GM21737 (cell line): ENCODE data around the gene CES3.
"Not testable (repeated sequence)": the region's sequence is repeated elsewhere in the genome, so short reads cannot be mapped to it uniquely, and the experiment has no call there.

Experiments
- ATAC-seq: cut with Tn5 transposase; IDR thresholded peaks from one replicate; pipeline ENCODE4 v1.9.1; 2021; ENCODE audit warnings: mild to moderate bottlenecking, moderate library complexity; ENCODE audit not compliant: unreplicated experiment

CES3 gene

DNA sequence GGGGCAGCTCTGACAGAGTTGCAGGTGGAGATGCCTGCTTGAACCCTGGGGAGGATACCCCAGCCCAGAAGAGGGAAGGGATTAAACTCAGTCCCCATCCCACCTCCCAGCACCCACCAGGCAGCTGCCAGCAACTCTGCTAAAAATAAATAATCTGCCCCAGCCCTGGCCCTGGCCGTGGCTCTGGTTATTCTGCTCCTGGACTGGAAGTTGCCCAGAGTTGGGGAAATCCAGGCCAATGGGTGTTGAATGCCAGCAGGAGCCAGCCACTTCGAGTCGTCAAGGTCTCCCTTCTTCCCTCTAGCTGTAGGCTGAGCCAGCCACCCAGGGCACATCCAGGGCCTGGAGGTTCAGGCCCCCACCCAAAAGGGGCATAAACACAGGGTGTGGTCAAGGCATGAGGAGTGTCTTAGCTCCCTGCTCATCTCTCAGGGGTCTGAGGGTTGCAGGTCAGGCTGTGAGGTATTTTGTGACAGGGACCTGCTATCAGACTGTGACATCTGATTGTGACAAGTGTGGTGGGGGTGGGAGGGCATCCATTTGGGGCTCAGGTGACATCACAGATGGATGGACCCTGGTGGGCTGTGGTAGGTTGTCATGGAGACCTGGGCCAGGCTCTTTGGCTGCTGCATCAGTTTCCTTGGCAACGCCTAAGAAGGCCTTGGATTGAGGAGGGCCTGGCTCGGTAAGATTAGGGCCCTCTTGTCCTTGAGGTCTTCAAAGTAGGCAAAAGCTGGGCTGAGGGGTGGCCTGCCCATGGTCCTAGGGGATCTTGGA is 34.7 kb upstream of the CES3 start:
- ATAC-seq, result no peak

DNA sequence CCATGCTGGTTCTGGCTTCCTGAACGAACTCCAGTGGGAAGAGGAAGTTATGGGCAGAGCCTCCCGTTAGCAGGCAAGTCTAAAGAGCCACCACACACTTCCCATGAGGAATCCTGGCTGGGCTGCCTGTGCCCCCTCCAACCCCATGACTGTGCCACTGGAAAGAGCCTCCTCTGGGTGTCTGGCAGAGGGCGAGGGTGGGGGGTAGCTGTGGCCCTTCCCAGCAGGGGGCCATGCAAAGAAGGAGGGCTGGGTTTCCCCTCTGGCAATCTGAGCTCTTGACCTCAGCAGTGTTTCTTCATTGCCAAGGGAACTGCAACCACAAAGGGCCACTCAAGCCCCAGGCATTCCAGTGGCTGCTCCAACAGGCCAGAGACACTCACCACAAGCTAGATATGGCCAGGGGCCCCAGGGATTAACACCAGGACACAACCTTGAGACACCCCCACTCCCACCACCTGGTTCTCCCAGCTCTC is 34.1 kb upstream of the CES3 start:
- ATAC-seq, result no peak

DNA sequence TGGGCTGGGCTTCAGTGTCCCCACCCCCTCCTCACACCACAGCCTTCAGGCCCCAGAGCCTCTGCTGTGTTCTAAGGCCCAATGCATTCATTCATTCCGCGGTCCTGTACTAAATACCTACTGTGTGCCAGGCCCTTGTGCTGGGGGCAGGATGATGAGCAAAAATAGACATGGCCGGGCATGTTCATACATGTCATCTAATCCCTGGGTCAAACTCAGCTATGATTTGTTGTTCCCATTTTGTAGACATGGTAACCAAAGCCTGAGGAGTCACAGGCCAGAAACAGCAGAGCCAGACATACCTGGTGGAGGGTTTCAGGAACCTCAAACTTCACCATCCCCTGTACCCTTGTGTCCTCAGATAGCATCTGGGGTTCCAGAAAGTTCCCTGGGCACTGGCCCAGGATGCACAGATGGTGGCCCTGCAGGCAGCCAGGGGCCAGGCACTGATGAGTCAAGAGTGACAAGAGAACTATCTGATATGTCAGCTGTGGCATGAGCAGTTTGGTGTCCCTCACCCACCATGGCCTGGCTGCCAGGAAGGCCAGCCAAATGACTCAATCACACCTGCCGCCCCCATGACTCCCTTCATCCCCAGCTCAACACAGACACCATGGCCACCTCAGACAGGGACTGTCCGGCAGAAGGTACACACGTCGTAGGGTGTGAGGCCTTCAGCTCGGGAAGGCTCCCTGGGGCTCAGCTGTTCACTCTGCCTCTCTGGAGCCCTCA is 33.0 kb upstream of the CES3 start:
- no peak for ATAC-seq

DNA sequence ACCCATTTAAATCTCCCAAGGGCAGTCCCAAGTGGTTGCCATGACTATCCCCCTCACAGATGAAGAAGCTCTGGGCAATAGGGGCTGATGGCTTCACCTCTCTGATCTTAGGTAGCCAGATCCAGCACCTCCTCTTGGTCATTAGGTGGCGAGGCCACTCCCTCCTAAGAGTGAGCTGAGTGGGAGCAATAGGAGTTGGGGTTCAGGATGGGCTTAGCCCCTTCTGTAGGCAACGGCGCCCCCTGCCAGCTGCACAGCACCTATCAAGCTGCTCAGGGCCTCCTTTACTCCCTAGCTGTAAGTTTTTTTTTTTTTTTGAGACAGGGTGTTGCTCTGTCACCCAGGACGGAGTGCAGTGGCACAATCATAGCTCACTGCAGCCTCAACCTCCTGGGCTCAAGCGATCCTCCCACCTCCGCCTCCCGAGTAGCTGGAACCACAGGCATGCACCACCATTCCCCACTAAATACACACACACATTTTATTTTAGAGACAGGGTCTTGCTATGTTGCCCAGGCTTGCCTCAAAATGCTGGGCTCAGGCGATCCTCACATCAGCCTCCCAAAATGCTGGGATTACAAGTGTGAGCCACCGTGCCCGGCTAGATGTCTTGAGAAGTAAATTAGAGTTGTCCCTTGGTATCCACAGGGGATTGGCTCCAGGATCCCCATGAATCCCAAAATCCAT is 32.2 kb upstream of the CES3 start:
- no peak for ATAC-seq

DNA sequence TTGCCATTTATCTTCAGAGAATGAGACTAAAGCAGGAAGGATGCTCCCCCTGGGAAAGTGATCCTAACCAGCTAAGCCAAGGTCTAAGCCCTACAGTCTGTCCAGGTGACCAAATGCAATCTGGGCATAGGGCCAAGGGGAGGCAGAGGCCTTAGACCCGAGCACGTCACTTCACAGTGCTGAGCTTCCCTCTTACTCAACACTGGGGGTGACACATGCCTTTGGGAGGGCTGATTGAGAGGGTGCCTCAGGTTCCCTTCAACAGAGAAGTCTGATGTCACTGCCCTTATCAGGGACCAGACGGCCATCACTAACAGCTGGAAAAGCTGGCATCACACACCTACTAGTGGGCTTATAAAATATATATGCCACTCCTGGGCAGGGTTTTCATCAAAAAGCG is 30.9 kb upstream of the CES3 start:
- no peak for ATAC-seq

DNA sequence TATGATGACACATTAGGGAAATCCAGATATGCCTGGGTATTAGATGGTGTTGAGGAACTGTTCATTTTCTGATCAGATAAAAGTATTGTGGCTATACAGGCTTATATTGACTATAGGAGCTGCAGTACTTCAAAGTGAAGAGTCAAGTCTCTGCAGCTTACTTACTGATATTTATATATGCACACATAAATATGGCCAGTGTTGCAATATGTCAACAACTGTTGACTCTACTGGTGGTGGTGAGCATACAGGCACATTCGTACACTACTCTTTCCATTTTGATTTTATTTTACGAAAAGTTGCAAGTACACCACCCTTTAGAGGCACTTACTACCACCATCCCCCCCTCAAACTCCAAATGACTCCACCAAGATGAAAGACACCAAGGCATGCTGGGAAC is 29.4 kb upstream of the CES3 start:
- no peak for ATAC-seq

DNA sequence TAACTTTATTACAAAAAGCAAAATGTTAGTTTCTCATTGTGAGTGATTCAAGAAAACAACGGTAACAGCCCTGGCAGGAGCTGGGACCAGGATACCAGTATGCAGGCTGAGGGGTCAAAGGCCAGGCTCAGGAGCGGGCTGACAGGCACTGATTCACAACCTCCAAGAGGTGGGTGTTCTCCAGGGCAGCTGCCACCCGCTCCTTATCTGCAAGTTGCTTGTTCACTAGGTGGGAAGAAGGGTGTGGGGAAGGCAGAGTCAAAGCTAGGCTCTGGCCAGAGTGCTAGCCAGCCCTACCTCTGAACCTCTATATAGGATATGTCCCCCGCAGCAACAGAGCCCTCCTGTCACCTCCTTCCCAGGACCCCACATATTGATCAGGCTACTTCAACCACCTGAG is 29.0 kb upstream of the CES3 start:
- no peak for ATAC-seq

DNA sequence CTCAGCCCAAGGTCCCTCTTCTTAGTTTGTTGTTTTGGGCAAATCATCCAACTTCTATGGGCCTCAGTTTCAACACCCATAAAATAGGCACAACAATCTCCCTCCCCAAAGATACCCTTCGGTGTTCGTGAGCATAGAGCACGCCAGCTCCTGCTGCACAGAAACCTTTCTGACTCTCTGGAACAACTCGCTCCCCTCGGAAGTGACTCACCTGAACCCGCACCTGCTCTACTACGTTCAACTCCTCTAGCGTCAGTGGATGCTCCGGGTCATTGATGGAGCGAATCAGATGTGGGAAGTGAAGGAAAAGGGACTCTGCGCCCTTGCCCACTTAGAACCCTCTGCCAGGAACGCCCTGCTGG is 27.3 kb upstream of the CES3 start:
- ATAC-seq, result peak; percentile 13

DNA sequence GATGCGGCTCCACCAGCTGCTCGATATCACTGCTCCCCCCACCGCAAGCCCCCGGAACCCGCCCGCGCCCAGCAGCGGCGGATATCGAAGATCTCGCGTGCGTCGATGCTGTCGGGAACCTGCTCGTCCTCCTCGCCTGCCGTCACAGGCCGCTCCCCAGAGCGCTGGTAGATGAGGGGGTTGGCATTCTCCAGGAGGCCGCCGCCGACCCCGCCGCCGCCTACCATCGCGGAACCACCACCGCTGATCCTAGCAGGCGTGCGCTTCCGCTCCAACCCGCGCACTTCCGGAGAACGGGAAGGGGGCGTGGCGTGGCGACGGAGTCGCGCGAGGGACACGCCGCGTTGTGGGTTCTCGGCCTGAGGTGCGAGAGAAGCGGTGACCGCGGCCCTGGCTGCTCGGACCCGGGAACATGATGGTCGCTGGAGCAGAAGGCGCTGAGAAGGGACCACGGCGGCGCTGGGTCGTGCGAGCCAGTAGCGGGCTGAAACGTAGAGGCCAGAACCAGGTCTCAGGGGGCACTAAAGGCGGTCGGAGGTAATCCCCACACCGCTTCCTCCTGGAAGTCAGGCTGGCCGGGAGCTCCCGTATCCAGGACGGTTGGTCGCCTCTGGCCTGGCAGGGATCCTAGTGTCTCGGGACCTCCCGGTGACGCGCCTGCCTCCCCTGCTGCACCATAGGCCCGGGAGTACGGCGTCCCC is 26.8 kb upstream of the CES3 start, which contains the start of gene CIAO2B:
Gene CIAO2B (minus strand): TSS at position 265 of the 701 bp plus-strand sequence. CDS start 38 bp downstream, at position 227.
- ATAC-seq, result peak; percentile 70

DNA sequence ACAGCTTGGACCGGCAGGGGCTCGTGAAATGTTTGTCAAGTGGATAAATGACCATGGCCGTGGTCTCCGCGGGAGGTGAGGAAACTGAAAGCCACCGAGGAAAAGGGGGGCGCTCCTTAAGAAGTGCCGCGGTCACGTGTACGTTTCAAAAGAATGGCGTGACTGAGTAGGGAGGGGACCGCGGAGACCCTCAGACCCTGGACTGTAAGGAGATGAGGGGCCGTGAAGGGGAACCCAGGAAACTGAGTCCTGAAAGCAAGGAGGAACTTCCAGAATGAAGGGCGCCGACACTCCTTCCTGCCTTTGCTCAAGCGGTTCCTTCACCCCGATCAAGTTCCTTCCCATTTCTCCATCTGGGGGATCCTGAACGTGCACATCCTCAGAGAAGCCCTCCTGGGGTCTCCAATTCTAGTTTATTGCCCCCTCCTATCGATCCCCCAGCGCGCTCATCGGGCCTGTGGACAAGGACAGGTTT is 26.2 kb upstream of the CES3 start:
- ATAC-seq, result not testable (repeated sequence)

DNA sequence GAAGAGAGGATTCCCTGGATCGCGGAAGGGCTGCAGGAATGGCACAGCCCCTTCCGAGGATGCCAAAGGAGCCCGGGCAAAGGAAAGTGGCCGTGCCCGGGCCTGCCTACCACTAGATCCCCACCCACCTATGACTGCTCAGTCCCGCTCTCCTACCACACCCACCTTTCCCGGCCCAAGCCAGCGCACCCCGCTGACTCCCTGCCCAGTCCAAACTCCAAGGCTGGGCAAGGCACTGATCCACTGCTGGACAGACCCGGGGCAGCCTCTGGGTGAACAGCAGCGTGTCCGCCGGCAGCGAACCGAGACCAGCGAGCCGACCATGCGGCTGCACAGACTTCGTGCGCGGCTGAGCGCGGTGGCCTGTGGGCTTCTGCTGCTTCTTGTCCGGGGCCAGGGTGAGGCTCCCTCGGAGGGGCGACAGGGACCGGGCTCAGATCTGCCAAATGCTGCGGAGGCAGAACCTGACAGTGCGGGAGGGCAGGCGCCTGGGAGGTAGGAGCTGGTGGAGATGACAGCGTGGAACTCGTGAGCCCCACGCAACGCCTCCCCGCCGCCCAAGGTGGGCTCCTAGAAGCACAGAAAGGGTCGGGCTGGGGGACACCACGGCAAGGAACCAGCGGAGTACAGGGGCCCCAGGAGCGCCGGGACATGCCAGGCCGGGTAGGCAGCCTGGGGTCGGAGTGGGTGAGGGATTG is 25.6 kb upstream of the CES3 start, which contains the start of gene CES2:
Gene CES2 (plus strand): TSS at position 203 of the 698 bp plus-strand sequence. CDS start 120 bp downstream, at position 323.
- ATAC-seq, result no peak

DNA sequence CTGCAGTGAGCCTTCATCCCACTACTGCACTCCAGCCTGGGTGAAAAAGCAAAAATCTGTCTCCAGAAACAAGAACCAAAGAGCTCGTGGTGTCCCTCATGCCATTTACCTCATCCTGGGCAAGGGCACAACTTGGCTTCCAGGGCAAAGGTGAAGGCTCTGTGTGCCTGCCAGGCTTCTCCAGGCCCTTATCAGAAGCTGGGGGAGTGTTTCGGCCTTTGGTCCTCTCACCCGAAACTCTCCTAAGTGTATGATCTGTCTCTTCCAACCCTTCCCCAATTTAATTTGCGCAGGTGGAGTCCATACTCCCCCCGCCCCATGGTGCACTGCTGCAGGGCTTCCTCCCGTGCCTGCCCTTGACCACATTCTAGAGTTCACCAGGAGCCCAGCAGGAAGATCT is 24.6 kb upstream of the CES3 start:
- ATAC-seq, result no peak

DNA sequence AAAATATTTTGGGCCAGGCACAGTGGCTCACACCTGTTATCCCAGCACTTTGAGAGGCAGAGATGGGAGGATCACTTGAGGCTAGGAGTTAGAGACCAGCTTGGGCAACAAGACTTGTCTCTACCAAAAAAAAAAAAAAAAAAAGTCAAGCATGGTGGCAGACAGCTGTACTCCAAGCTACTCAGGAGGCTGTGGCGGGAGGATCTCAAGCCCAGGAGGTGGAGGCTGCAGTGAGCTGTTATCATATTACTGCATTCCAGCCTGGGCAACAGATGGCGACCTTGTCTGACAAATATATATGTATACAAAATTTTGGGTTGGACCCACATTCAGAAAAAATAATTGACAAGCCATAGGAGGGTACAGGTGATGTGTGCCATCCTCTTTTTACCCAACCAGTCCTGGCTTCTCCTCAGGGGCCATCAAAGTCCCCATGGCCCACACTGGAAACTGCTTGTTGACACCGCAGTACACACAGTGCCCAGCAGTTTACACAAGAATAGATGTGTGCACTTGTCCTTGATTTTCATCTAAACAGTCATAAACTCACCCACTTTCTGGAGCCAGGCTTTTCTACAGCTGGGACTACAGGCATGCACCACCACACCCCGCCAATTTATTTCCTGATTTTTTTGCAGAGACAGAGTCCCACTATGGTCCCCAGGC is 24.0 kb upstream of the CES3 start:
- no peak for ATAC-seq

DNA sequence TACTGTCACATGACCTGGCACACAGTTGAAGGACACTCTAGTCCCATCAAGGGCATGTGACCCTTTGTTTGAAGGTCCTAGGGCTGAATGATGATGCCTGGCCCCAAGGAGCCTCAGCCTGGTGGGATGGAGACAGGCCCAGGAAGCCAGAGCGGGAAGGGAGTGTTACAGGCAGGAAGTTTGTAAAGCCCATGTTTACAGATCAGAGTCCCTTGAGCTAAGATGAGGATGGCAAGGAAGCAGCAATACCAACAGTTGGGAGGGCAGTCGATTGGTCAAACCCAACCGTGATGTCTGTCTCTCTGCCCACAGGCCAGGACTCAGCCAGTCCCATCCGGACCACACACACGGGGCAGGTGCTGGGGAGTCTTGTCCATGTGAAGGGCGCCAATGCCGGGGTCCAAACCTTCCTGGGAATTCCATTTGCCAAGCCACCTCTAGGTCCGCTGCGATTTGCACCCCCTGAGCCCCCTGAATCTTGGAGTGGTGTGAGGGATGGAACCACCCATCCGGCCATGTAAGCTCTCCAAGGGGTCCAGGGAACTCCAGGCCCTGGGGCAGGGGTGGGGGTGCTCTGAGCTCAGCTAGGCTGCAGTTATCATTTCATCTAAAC is 23.2 kb upstream of the CES3 start:
- no peak for ATAC-seq

DNA sequence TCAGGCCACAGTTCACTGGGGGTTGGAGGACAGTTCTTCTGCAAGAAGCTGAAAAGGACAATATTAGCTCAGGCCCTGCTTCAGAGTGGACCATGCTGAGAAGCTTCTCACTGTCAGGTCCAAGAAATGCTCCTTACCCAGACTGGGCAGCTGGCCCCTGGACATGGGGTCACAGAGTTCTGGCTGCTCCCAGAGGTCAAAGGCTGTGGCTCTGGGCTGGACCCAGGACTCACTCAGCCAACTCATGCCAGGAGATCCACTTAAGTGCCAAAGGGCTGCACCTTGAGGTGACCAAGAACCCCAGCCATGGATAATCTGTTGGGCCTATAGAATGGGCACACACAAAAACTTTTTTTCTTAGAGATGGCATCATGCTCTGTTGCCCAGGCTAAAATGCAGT is 21.7 kb upstream of the CES3 start:
- ATAC-seq, result no peak

DNA sequence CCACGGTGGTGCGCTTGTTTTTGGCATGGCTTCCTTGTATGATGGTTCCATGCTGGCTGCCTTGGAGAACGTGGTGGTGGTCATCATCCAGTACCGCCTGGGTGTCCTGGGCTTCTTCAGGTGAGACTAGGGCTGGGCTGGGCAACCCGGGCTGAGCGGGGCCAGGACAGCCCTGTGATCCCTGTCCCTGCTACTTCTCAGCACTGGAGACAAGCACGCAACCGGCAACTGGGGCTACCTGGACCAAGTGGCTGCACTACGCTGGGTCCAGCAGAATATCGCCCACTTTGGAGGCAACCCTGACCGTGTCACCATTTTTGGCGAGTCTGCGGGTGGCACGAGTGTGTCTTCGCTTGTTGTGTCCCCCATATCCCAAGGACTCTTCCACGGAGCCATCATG is 20.8 kb upstream of the CES3 start:
- no peak for ATAC-seq

DNA sequence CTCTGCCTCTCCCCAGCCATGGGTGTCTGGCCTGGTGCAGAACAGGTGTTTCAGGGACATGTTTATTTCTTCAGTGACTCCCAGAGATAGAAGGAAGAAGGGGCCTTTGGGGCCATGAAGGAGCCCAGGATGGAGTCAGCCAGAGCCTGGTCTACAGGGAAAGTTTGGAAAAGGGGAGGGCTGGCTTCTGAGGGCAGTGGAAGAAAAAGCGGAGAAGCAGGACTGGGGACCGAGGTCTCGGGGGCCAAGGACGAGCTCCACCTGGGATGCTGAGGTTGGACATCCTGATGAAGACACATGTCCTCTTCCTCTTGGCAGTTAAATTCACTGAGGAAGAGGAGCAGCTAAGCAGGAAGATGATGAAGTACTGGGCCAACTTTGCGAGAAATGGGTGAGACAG is 18.1 kb upstream of the CES3 start:
- ATAC-seq, result no peak

DNA sequence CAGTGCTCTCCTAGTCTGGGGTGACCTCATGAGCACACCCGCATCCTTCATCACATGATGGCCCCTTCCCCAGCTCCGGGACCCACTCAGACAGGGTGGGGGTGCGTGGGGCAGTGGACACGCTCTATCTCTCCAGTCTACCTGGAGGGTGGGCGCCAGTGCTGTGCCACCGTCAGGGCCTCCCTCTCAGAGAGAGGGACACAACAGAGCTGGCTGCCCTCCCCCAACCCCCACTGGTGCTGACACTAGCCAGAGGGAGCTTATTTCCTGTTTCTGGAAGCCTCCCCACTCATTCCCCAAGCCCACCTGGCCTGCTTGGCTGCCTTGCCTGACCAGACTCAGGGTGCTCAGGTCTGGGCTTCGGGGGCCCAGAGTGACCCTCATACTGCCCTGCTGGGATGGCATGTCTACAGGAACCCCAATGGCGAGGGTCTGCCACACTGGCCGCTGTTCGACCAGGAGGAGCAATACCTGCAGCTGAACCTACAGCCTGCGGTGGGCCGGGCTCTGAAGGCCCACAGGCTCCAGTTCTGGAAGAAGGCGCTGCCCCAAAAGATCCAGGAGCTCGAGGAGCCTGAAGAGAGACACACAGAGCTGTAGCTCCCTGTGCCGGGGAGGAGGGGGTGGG is 17.5 kb upstream of the CES3 start:
- ATAC-seq, result no peak

DNA sequence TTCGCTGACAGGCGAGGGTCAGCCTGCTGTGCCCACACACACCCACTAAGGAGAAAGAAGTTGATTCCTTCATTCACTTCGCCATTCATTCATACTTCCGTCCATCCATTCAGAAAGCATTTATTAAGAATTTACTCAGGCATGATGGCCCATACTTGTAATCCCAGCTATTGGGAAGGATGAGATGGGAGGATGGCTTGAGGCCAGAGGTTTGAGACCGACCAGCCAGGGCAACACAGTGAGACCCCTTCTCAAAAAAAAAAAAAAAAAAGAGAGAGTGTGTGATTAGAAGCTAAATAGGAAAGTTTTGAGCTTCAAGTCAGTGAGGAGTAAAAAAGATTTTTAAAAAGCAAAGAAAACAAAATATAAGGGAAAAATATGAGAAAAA is 17.0 kb upstream of the CES3 start:
- ATAC-seq, result no peak
